Lung (tissue), 12 donors: Measurements from ENCODE around the gene PXYLP1. TPM values are rescaled to one million over a fixed set of nuclear protein-coding genes. Genes with fewer than 3 reads are reported as not detected.

ENCODE experiments used
- ATAC-seq: fragments of 200-7000 bp; cut with Tn5 transposase; one replicate; pipeline ENCODE4 v1.9.1; 2020; ENCODE audit warnings: moderate number of reproducible peaks; ENCODE audit not compliant: insufficient read depth, low FRiP score
- DNase-seq, 3 donors: peaks; one replicate each; pipeline ENCODE4 v3.0.0-alpha.2; 2013 to 2017
- H3K27ac ChIP-seq, 2 donors: one replicate each; pipeline ENCODE4 v1.5.1; 2013; ENCODE audit warnings: mild to moderate bottlenecking in 2 of 2, moderate library complexity in 2 of 2, control low read depth in 1 of 2, inconsistent platforms in 1 of 2, low read depth in 1 of 2, low read length in 1 of 2
- H3K27me3 ChIP-seq, 3 donors: one replicate each; pipeline ENCODE4 v1.5.1; 2013; ENCODE audit warnings: low read length in 2 of 3; ENCODE audit not compliant: control insufficient read depth in 3 of 3, insufficient read depth in 3 of 3
- H3K36me3 ChIP-seq, 4 donors: one replicate each; pipeline ENCODE4 v1.5.1; 2013; ENCODE audit warnings: low read length in 4 of 4, mild to moderate bottlenecking in 1 of 4, moderate library complexity in 1 of 4; ENCODE audit not compliant: control insufficient read depth in 4 of 4, insufficient read depth in 4 of 4
- H3K4me1 ChIP-seq, 5 donors: one replicate each; pipeline ENCODE4 v1.5.1; 2013; ENCODE audit warnings: low read length in 5 of 5, mild to moderate bottlenecking in 2 of 5, moderate library complexity in 1 of 5; ENCODE audit not compliant: control insufficient read depth in 5 of 5, insufficient read depth in 5 of 5
- H3K4me3 ChIP-seq: one replicate; pipeline ENCODE4 v1.5.1; 2013; ENCODE audit warnings: mild to moderate bottlenecking, control low read depth, moderate library complexity
- H3K9ac ChIP-seq, 2 donors: one replicate each; pipeline ENCODE4 v1.5.1; 2013; ENCODE audit warnings: low read length in 2 of 2, control low read depth in 1 of 2; ENCODE audit not compliant: insufficient read depth in 1 of 2
- H3K9me3 ChIP-seq, 4 donors: one replicate each; pipeline ENCODE4 v1.5.1; 2013; ENCODE audit warnings: low read length in 3 of 4, mild to moderate bottlenecking in 1 of 4, moderate library complexity in 1 of 4; ENCODE audit not compliant: control insufficient read depth in 4 of 4, insufficient read depth in 3 of 4
- WGBS, 2 donors: extraction: QIAGEN DNeasy Blood & Tissue Kit; methylation state at CpG; one replicate each; pipeline ENCODE4 v1.1.7; 2013; 5-methylcytosine and 5-hydroxymethylcytosine counted together
- polyA plus RNA-seq, 2 donors: library from polyadenylated mRNA; stranded (reverse); fragments of 200-250 nt; gene quantifications; one replicate each; pipeline ENCODE4 v1.2.1, GENCODE V29; 2013
- total RNA-seq, 2 donors: library from RNA; depleted of rRNA in 1 of 2; stranded (reverse); fragments of >200 nt in 1 of 2; gene quantifications; one replicate each; pipeline ENCODE4 v1.2.1, GENCODE V29; 2014 to 2021
- TF ChIP-seq, protein P1 (sequence below): IDR thresholded peaks from 2 replicates; pipeline ENCODE4 v1.5.1; 2012; ENCODE audit warnings: mild to moderate bottlenecking; ENCODE audit errors: control extremely low read depth, extremely low read depth
- donor health status: control.
- donor health status: control.
- donor health status: Bipolar disorder and iron deficiency.
- donor health status: healthy.
- donor health status: DM: yes; HTN: yes; CAD: no.

PXYLP1 gene
- total and polyA plus RNA-seq, 4 donors = 6.3 to 17.8 (median 7.4) TPM

DNA sequence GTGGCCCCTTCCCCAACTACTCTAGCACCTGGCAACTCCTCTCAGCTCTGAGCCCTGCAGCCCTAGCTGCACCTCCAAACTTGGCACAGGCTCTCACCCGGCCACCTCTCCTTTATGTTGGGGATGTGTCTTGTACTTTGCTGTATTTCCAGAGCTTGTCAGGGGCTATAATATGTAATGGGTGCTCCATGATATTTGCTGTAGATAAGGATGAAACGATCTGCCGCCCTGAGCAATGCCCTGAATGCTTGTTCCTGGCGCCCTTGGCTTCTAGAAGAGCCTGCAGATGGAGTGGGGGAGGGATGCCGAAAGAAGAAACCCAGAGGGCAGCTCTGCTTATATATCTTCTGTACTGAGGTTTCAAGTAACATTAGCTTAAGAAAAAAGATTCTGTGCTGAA, 100.8 kb downstream of the PXYLP1 start:
- TF ChIP-seq, protein P1, sequence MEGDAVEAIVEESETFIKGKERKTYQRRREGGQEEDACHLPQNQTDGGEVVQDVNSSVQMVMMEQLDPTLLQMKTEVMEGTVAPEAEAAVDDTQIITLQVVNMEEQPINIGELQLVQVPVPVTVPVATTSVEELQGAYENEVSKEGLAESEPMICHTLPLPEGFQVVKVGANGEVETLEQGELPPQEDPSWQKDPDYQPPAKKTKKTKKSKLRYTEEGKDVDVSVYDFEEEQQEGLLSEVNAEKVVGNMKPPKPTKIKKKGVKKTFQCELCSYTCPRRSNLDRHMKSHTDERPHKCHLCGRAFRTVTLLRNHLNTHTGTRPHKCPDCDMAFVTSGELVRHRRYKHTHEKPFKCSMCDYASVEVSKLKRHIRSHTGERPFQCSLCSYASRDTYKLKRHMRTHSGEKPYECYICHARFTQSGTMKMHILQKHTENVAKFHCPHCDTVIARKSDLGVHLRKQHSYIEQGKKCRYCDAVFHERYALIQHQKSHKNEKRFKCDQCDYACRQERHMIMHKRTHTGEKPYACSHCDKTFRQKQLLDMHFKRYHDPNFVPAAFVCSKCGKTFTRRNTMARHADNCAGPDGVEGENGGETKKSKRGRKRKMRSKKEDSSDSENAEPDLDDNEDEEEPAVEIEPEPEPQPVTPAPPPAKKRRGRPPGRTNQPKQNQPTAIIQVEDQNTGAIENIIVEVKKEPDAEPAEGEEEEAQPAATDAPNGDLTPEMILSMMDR = no peak
- H3K9me3 ChIP-seq = no peaks in the 10 kb centered on the region
- H3K9ac ChIP-seq = no peak overlapping the region
- H3K27me3 ChIP-seq = no peaks in the 10 kb centered on the region
- ATAC-seq (peak; percentile 1), DNase-seq (peak; percentile 59 to 83 (median 65))
- H3K4me1 ChIP-seq = peaks cover 0 to 15% (median 0%) of the 10 kb centered on the region in 5 donors
- no peaks in the 10 kb centered on the region for H3K36me3 ChIP-seq
- H3K4me3 ChIP-seq = no peak overlapping the region
- peak overlapping the region; percentile 20 to 77 for H3K27ac ChIP-seq
- WGBS, 2 donors = 69 to 84% methylated on average over 5 of the region's 5 CpGs

DNA sequence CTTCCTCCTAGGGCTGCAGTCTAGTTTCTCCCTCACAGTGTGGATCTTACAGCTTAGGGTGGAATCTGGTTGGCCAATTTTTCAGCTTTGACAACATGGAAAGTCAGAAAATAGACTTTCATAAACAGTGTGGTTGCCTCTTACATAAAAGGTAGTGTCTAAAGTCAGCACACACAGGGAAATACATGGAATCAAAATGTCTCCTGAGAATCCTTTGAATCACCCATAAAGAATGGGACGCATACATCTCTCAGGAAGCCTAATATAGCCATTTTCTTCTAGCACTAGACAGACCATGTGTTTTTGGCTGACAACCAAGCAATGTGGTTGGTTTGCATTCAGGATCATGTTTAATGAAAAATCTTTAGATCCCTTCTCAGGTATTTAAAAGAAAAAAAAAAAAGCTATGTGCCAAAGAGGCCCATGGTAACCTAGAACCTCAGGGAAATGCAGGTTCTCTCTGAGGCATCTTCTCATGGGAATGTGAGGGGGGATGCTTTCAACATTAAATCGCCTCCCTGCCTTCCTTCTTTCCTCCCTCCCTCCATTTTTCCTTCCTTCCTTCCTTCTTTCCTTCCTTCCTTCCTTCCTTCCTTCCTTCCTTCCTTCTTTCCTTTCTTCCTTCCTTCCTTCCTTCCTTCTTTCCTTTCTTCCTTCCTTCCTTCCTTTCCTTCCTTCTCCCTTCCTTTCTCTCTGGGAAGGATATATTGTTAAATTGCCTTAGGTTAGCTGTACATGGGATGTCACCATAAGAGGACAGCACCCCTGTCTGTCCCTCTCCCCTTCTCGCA, 102.4 kb downstream of the PXYLP1 start:
- H3K27me3 ChIP-seq = no peaks in the 10 kb centered on the region
- no peaks in the 10 kb centered on the region for H3K9me3 ChIP-seq
- H3K27ac ChIP-seq = no peak overlapping the region
- WGBS, 2 donors = 90 to 97% methylated on average over 3 of the region's 3 CpGs
- TF ChIP-seq, protein P1 = no peak
- H3K36me3 ChIP-seq = no peaks in the 10 kb centered on the region
- H3K4me1 ChIP-seq = peaks cover 0 to 15% (median 0%) of the 10 kb centered on the region in 5 donors
- ATAC-seq = no peak
- DNase-seq = no peak
- no peak overlapping the region for H3K9ac ChIP-seq
- H3K4me3 ChIP-seq = no peak overlapping the region

DNA sequence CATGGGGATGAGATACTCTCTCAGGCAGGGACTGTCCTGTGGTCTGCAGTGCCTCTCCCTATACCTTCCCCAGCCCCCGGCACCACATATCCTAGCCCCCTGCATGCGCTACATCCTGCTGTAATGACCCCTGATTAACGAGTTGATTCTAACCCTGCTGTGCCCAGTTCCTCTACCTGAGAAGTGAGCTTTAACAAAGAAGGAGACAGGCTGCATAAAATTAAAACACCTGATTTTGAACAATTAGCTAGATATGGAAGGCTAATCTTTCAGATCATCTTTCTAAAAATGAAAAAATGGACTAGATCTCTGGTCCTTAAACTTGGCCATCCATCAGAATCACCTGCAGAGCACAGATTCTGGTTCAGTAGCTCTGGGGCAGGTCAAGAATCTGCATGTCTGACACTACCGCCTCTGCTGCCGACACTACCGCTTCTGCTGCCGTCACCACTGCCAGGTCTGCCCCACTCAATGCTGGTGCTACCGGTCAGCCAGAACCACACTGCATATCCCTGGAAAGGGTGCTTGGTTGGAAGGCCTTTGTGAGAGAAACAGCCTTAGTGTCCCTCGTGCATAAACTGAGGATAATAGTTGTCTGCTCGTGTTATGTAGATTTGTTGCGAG, 103.1 kb downstream of the PXYLP1 start:
- Histone ChIP-seq H3K4me1 (peaks cover 0 to 15% (median 0%) of the 10 kb centered on the region in 5 donors), H3K4me3 (no peak overlapping the region), H3K27ac (no peak overlapping the region), H3K36me3 (no peaks in the 10 kb centered on the region), H3K9me3 (no peaks in the 10 kb centered on the region), H3K27me3 (no peaks in the 10 kb centered on the region), H3K9ac (no peak overlapping the region)
- TF ChIP-seq, protein P1 = no peak
- ATAC-seq (no peak), DNase-seq (no peak)
- WGBS, 2 donors = 95 to 96% methylated on average over 11 of the region's 11 CpGs
